ENCODE data around the gene PDE8A.

DNA sequence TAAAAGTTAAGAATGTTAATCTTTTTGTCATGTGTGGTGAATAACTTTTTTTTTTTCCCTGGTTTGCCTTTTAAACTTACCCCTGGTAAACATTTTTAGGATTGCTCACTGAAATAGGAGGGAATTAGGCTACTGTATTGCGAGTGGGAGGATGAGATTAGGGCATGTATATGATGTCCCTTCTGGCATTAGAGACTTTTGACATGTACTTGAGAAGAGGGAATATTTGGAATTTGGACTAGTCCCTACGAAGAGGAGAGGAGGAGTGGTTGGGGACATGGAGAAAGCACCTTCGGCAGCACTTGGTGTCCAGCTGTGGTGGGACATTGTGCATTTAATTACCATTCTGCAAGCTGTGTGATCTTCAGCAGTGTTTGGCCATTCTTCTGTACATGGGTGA is 25.0 kb downstream of the PDE8A start:
- TF ChIP-seq EZH2 (conservative IDR thresholded peaks at IDR 0.05; ENCODE audit: low read depth, low read length), result no peak
- no peak for TF ChIP-seq ZNF431 (CRISPR knock-in tag; IDR thresholded peaks at IDR 0.05; ENCODE audit: borderline replicate concordance, low read depth)
